ENCODE results near the gene PERCC1. TPM values are rescaled to one million over a fixed set of nuclear protein-coding genes. Genes with fewer than 3 reads are reported as not detected.

PERCC1 gene
- total RNA-seq, result not detected

DNA sequence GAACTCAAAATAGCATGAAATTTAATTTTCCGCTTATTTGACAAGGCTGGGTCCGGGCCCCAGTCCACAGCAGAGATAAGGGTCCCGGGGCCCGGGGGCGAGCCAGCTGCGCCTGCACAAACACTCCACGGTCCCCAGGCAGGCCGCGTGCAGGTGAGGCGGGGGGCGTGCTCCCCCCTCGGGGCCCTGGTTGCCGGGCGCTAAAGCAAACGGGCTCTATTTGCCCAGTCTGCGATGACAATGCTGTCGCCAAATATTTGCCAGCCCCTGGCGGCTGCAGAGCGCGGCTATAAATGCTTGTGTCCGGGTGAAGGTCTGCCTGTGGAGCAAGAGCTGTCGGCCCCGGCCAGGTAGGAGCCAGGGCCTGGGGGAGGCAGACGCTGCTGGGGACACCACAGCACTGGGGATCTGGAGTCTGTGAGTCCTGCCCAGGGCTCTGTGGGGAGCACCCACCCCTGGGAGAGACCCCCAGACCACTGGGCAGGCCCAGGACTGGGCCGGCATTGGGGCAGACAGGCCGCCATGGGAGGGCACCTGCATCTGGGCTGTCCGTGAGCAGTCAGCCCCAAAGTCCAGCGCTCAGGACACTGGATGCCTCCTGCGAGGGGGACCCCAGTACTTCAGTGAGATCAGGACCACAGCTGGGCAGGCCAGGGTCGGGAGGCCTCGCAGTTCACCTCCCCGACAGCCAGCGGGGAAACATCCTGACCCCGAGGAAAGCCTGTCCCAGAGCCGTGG lies at the start of gene PERCC1:
Gene PERCC1 (plus strand): TSS at position 320 of the 738 bp plus-strand sequence. CDS start 1,516 bp downstream, outside the sequence.
- no peaks in the 10 kb centered on the region for H3K27me3 ChIP-seq (replicated peaks; ENCODE audit: insufficient read depth)
- H3K9me3 ChIP-seq, result no peaks in the 10 kb centered on the region
- ATAC-seq (ENCODE audit: insufficient number of reproducible peaks, low FRiP score, low read depth), result no peak
- no peaks in the 10 kb centered on the region for H3K36me3 ChIP-seq
- H3K4me1 ChIP-seq (ENCODE audit: control insufficient read depth in 1 of 2, low read depth in 2 of 2), result no peaks in the 10 kb centered on the region
- no peak for DNase-seq (ENCODE audit: low spot score)
- TF ChIP-seq, protein P1, sequence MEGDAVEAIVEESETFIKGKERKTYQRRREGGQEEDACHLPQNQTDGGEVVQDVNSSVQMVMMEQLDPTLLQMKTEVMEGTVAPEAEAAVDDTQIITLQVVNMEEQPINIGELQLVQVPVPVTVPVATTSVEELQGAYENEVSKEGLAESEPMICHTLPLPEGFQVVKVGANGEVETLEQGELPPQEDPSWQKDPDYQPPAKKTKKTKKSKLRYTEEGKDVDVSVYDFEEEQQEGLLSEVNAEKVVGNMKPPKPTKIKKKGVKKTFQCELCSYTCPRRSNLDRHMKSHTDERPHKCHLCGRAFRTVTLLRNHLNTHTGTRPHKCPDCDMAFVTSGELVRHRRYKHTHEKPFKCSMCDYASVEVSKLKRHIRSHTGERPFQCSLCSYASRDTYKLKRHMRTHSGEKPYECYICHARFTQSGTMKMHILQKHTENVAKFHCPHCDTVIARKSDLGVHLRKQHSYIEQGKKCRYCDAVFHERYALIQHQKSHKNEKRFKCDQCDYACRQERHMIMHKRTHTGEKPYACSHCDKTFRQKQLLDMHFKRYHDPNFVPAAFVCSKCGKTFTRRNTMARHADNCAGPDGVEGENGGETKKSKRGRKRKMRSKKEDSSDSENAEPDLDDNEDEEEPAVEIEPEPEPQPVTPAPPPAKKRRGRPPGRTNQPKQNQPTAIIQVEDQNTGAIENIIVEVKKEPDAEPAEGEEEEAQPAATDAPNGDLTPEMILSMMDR (IDR thresholded peaks at IDR 0.05), result no peak
- no peak within 1 kb of the TSS for H3K27ac ChIP-seq
- no peak within 1 kb of the TSS for H3K4me3 ChIP-seq

DNA sequence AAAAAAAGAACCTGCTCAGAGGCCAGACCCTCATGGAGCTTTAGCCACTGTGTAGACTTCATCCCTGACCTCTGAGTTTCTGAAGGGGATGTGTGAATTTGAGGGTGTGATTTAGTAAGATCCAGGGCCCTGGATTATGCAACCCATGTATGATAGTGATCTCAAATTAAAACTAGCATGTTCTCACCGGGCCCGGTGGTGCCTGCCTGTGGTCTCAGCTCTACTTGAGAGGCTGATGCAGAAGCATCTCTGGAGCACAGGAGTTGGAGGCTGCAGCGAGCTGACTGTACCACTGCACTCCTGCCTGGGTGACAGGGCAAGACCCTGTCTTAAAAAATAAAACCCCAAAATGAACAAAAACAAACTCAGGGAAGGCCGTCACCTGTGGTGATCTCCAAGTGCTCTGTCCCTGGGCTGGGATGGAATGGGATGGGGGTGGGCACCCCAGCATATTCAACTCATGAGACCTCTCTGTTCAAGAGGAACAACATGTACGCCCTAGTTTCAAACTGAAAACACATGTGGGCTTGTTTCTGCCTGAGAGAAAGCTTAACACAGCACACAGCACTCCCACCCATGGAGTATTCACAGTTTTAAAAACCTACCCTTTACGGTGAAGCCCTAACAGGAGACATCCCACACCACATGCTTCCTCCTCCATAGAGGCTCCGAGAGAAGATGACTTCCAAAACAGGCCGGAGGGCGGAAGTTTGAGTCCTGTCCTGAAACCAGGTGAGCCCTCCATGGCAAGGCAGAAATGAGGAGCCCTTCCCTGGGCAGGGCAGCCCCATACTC lies 49.1 kb upstream of the PERCC1 start:
- peaks cover 24% of the 10 kb centered on the region for H3K36me3 ChIP-seq
- TF ChIP-seq, protein P1 (IDR thresholded peaks at IDR 0.05), result no peak
- no peak for ATAC-seq (ENCODE audit: insufficient number of reproducible peaks, low FRiP score, low read depth)
- H3K27ac ChIP-seq, result no peak overlapping the region
- no peaks in the 10 kb centered on the region for H3K9me3 ChIP-seq
- no peaks in the 10 kb centered on the region for H3K27me3 ChIP-seq (replicated peaks; ENCODE audit: insufficient read depth)
- peaks cover 8 to 22% of the 10 kb centered on the region in 2 donors for H3K4me1 ChIP-seq (ENCODE audit: control insufficient read depth in 1 of 2, low read depth in 2 of 2)
- no peak for DNase-seq (ENCODE audit: low spot score)
- H3K4me3 ChIP-seq, result no peak overlapping the region

DNA sequence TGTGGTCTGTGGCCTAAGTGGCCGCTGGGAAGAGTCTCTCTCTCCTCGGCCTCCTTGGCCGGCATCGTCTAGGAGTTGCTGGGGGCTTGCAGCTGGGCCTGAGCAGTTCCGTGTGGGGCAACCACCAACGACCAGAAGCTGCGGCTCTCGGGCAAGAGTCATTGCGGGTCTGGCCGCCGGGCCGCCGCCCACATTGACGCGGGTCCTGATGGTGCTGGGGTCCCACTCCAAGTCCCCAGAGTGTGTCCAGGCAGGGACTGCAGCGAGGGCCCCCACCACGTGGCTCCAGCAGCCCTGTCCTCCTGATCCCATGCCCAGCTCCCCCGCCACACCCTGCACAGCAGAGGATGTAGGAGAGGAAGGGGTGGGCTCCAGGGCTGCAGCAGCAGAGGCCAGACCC lies 47.3 kb upstream of the PERCC1 start:
- Histone ChIP-seq H3K27me3 (replicated peaks; ENCODE audit: insufficient read depth) (no peaks in the 10 kb centered on the region), H3K36me3 (peaks cover 31% of the 10 kb centered on the region), H3K27ac (no peak overlapping the region), H3K9me3 (no peaks in the 10 kb centered on the region), H3K4me1 (ENCODE audit: control insufficient read depth in 1 of 2, low read depth in 2 of 2) (peaks cover 4 to 14% of the 10 kb centered on the region in 2 donors), H3K4me3 (no peak overlapping the region)
- TF ChIP-seq, protein P1 (IDR thresholded peaks at IDR 0.05), result no peak
- no peak for DNase-seq (ENCODE audit: low spot score)
- ATAC-seq (ENCODE audit: insufficient number of reproducible peaks, low FRiP score, low read depth), result no peak

DNA sequence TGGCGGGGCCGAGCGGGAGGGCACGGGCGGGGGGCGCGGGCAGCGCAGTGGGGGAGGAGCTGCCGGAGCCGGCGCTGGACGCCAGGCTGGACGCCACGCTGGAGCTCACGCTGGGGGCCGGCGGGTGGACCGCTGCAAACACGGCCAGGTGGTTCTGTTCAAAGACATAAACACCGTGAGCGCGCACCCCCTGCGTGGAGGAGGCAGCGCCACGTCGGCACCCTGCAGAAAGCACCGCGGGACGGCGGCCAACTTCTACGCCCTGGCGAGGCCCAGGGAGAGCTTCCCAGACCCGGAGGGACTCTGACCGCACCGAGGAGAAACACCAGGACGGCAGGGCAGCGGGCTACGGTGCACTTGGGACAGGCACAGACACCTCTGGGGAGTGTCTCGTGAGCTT lies 45.6 kb upstream of the PERCC1 start:
- TF ChIP-seq, protein P1 (IDR thresholded peaks at IDR 0.05), result no peak
- ATAC-seq (ENCODE audit: insufficient number of reproducible peaks, low FRiP score, low read depth) (no peak), DNase-seq (ENCODE audit: low spot score) (no peak)
- Histone ChIP-seq H3K4me1 (ENCODE audit: control insufficient read depth in 1 of 2, low read depth in 2 of 2) (no peaks in the 10 kb centered on the region), H3K36me3 (peaks cover 40% of the 10 kb centered on the region), H3K9me3 (no peaks in the 10 kb centered on the region), H3K4me3 (no peak overlapping the region), H3K27me3 (replicated peaks; ENCODE audit: insufficient read depth) (no peaks in the 10 kb centered on the region), H3K27ac (no peak overlapping the region)

DNA sequence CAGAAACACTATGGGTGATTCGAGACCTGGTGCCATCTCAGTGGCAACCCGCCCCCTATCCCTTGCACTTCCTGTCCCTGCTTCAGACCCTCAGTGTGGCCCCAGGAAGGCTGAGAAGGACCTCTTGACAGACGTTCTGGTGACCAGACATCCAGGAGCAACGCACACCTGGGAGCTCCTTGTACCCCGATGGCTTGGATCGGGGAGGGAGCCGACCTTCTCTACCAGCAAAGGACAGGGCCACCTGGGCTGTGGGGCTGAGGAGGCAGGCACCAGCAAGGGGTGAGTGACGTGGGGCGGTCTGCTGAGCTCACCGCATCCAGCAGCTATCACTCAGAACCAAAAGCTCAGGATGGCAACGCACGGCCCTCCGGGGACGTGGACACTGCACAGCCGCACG lies 43.5 kb upstream of the PERCC1 start:
- Histone ChIP-seq H3K27ac (no peak overlapping the region), H3K36me3 (peaks cover 36% of the 10 kb centered on the region), H3K9me3 (no peaks in the 10 kb centered on the region), H3K4me1 (ENCODE audit: control insufficient read depth in 1 of 2, low read depth in 2 of 2) (no peaks in the 10 kb centered on the region), H3K4me3 (no peak overlapping the region), H3K27me3 (replicated peaks; ENCODE audit: insufficient read depth) (no peaks in the 10 kb centered on the region)
- ATAC-seq (ENCODE audit: insufficient number of reproducible peaks, low FRiP score, low read depth), result no peak
- DNase-seq (ENCODE audit: low spot score), result no peak
- TF ChIP-seq, protein P1 (IDR thresholded peaks at IDR 0.05), result no peak
